Measurements from ENCODE around the gene EHF.

DNA sequence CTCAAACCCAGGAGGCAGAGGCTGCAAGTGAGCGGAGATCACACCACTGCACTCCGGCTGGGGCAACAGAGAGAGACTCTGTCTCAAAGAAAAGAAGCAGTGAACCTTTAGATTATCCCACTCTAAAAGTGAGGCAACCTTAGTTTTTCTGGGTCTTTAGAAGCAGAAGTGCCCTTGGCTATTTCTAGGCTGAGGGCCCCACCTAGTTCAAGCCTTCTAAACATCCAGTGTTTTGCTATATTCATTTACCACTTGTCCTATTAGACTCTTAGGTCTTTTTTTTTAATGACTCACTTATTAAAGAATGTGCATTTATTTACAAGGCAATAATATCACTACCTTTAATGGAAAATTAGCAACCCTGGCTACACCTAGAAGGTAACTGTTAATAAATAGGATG is 16.7 kb upstream of the EHF start:
- no peak for TF ChIP-seq JUND (CRISPR knock-in tag; IDR thresholded peaks at IDR 0.05)
- no peak for TF ChIP-seq ISL2 (CRISPR knock-in tag; IDR thresholded peaks at IDR 0.05)

Data from HepG2 (cell line).